GM12892 (cell line): Measurements from ENCODE around the gene LRRC37B.
"Not testable (repeated sequence)": the region's sequence is repeated elsewhere in the genome, so short reads cannot be mapped to it uniquely, and the experiment has no call there.

Experiments used
- POLR2AphosphoS5 ChIP-seq: IDR thresholded peaks from 2 replicates; pipeline ENCODE4 v1.6.1; 2011; ENCODE audit warnings: low read depth, low read length, control low read depth
- TAF1 ChIP-seq: IDR thresholded peaks from 2 replicates; pipeline ENCODE4 v1.6.1; 2011; ENCODE audit warnings: low read depth, mild to moderate bottlenecking, control low read depth, low read length, borderline replicate concordance

DNA sequence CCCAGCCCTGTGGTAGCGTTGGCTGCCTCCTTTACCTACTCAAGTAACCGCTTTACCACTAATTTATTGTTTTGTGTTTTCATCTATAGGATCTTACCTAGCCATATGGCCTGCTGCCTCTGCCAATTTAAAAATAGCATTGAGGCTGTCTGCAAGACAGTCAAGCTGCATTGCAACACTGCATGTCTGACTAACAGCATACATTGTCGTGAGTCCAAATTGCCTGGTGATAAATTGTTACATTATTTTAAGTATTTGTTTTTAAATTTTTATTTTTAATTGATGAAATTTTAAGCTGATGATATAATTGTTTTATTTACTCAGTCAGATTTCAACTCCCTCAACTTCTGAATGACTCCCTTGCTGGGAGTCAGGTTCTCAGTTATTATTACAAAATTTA, 38.4 kb downstream of the LRRC37B start:
- not testable (repeated sequence) for TF ChIP-seq TAF1, POLR2AphosphoS5
